Ovary (tissue), 3 donors: ENCODE data around the gene ERP44.

ENCODE experiments used
- CTCF ChIP-seq, 3 donors: fragments of 450-650 bp in 2 of 3; fragments of 200-600 bp in 1 of 3; IDR thresholded peaks; one replicate each; pipeline versions ENCODE4 v1.5.1 to v1.8.0; 2016 to 2022; ENCODE audit warnings: antibody characterized with exemption in 3 of 3, mild to moderate bottlenecking in 1 of 3
- POLR2A ChIP-seq: fragments of 450-650 bp; IDR thresholded peaks from one replicate; pipeline ENCODE4 v1.6.1; 2017; ENCODE audit warnings: antibody characterized with exemption, mild to moderate bottlenecking, moderate library complexity
- donor health status: DM: no; HTN: no; CAD: no.

- no peak for TF ChIP-seq POLR2A
- no peak for TF ChIP-seq CTCF (IDR thresholded peaks at IDR 0.05)
These were observed 24.7 kb downstream of the ERP44 start for GRCh38 chr9:100074093-100074492.
